HG03460 (cell line): Measurements from ENCODE around the gene BAG3.

ENCODE experiments used
- ATAC-seq: cut with Tn5 transposase; IDR thresholded peaks from one replicate; pipeline ENCODE4 v1.9.1; 2021; ENCODE audit not compliant: unreplicated experiment

The BAG3 gene

DNA sequence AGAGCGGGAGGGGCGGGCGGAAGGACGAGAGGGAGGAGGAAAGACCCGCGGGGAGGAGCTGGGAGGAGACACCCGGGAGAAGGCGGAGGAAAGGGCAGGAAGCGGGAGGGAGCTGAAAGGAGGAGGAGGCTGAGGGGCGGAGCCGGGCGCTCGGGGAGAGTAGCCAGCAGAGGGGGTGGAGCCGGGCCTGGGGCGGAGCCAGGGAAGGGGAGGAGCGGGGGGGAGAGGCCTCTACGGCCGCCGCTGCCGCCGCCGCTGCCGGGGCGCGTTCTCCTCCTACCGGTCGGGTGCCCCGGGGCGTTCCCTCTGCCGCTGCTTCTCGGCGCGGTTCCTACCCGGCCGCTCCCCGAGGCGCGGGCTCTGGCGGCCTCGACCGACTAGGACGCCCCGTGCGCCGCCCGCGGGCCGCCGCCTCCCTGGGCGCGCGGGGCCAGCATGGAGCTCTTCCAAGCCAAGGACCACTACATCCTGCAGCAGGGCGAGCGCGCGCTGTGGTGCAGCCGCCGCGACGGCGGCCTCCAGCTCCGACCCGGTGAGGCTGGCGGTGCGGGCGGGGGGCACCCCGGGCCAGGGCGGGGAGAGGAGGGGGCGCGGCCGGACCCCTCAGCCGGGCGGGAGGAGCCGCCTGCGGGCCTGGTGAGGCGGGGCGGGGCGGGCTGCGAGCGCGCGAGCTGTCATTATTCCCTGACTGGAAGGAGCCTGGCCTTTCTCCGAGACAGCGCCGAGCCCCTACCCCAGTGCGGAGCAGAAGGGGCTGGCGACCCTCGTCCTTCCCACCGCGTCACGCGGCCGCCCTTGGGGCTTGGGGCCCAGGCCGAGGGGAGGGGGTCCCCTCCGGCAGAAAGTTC lies 74.9 kb downstream of the BAG3 start, which contains the start of gene INPP5F:
Gene INPP5F, plus strand, starts transcription at position 223 of the 848 bp plus-strand sequence. Its CDS starts 213 bp downstream, at position 436.
- peak; percentile 87 for ATAC-seq

GRCh38 chr10:119726676-119727261 lies 75.6 kb downstream of the BAG3 start:
- ATAC-seq = no peak
